CD4-positive, alpha-beta T cell treated with Interleukin-6 at 100 ng/mL for 8 hours (primary cell): ENCODE data around the gene ULBP2.
"Not testable (repeated sequence)": the region's sequence is repeated elsewhere in the genome, so short reads cannot be mapped to it uniquely, and the experiment has no call there.

Experiments
- DNase-seq: peaks from one replicate; pipeline ENCODE4 v3.0.0-alpha.2; 2020; ENCODE audit warnings: mixed read lengths, low spot score

The ULBP2 gene

GRCh38 chr6:149968909-149969308 is 27.1 kb downstream of the ULBP2 start:
- DNase-seq, result not testable (repeated sequence)

- DNase-seq, result no peak
Observed at GRCh38 chr6:149969635-149970034, 27.8 kb downstream of the ULBP2 start.

GRCh38 chr6:149974394-149974793 is 32.6 kb downstream of the ULBP2 start:
- not testable (repeated sequence) for DNase-seq

- no peak for DNase-seq
Observed at GRCh38 chr6:149974825-149975224, 33.0 kb downstream of the ULBP2 start.

- DNase-seq, result no peak
Observed at GRCh38 chr6:149975400-149975799, 33.6 kb downstream of the ULBP2 start.

- no peak for DNase-seq
Observed at GRCh38 chr6:149977221-149977620, 35.4 kb downstream of the ULBP2 start.

GRCh38 chr6:149978610-149979009 is 36.8 kb downstream of the ULBP2 start:
- DNase-seq, result no peak

- no peak for DNase-seq
Observed at GRCh38 chr6:149979293-149979692, 37.5 kb downstream of the ULBP2 start.

GRCh38 chr6:149983145-149983544 is 41.3 kb downstream of the ULBP2 start:
- no peak for DNase-seq

GRCh38 chr6:149984773-149985172 is 43.0 kb downstream of the ULBP2 start:
- no peak for DNase-seq

GRCh38 chr6:149985481-149985937 is 43.7 kb downstream of the ULBP2 start:
- DNase-seq, result no peak

- no peak for DNase-seq
Observed at GRCh38 chr6:149987602-149988107, 45.8 kb downstream of the ULBP2 start.

- DNase-seq, result no peak
Observed at GRCh38 chr6:149988550-149989346, 46.9 kb downstream of the ULBP2 start.

- DNase-seq, result no peak
Observed at GRCh38 chr6:149990212-149990660, 48.4 kb downstream of the ULBP2 start.

- DNase-seq, result no peak
Observed at GRCh38 chr6:149990661-149991471, 49.1 kb downstream of the ULBP2 start.

- not testable (repeated sequence) for DNase-seq
Observed at GRCh38 chr6:149991472-149991795, 49.6 kb downstream of the ULBP2 start.

GRCh38 chr6:149991838-149992237 is 50.0 kb downstream of the ULBP2 start:
- DNase-seq, result no peak

- DNase-seq, result no peak
Observed at GRCh38 chr6:149995235-149995750, 53.5 kb downstream of the ULBP2 start.

GRCh38 chr6:149995971-149996370 is 54.2 kb downstream of the ULBP2 start:
- DNase-seq, result no peak
